ENCODE results near the gene LAYN.

LAYN gene

GRCh38 chr11:111596319-111596718 is 55.8 kb downstream of the LAYN start:
- DNase-seq (ENCODE audit: low spot score): no peak

- DNase-seq (ENCODE audit: low spot score): no peak
These were observed 57.6 kb downstream of the LAYN start for GRCh38 chr11:111598148-111598547.

- peak; percentile 64 for DNase-seq (ENCODE audit: low spot score)
These were observed 58.0 kb downstream of the LAYN start for GRCh38 chr11:111598559-111598958.

GRCh38 chr11:111601636-111601978 is 61.1 kb downstream of the LAYN start:
- DNase-seq (ENCODE audit: low spot score): no peak

- DNase-seq (ENCODE audit: low spot score): peak; percentile 97
These were observed 61.7 kb downstream of the LAYN start, which contains the start of gene SIK2 for GRCh38 chr11:111601979-111602864. SIK2 (plus strand) TSS chr11:111602449; CDS start chr11:111602564, 115 bp downstream.

- DNase-seq (ENCODE audit: low spot score): peak; percentile 62
These were observed 62.5 kb downstream of the LAYN start for GRCh38 chr11:111602865-111603610.

GRCh38 chr11:111603611-111604130 is 63.2 kb downstream of the LAYN start:
- DNase-seq (ENCODE audit: low spot score): no peak

GRCh38 chr11:111604392-111605009 is 64.0 kb downstream of the LAYN start:
- peak; percentile 21 for DNase-seq (ENCODE audit: low spot score)

GRCh38 chr11:111605681-111606080 is 65.2 kb downstream of the LAYN start:
- DNase-seq (ENCODE audit: low spot score): no peak

GRCh38 chr11:111606986-111607385 is 66.5 kb downstream of the LAYN start:
- no peak for DNase-seq (ENCODE audit: low spot score)

GRCh38 chr11:111607751-111608150 is 67.2 kb downstream of the LAYN start:
- DNase-seq (ENCODE audit: low spot score): no peak

Data from AG20443 (cell line).